H1 (cell line): ENCODE data around the gene SDSL. TPM values are rescaled to one million over a fixed set of nuclear protein-coding genes. Genes with fewer than 3 reads are reported as not detected.

Experiments
- BACH1 ChIP-seq: IDR thresholded peaks from 2 replicates; pipeline ENCODE4 v1.6.1; 2012; ENCODE audit warnings: low read length, improper control_type of control experiment
- KDM1A ChIP-seq: fragments of 200-600, 300-600 bp; sonication (generic); IDR thresholded peaks from 2 replicates; pipeline ENCODE4 v1.7.1; 2016; ENCODE audit warnings: mild to moderate bottlenecking, low read length, borderline replicate concordance
- ZNF274 ChIP-seq: IDR thresholded peaks from 2 replicates; pipeline ENCODE4 v1.7.0; 2012; ENCODE audit warnings: low read length, borderline replicate concordance; ENCODE audit errors: extremely low read depth
- polyA plus RNA-seq, 7 experiments: library from polyadenylated mRNA; depleted of rRNA in 3 of 7; stranded (reverse) in 5 of 7; unstranded in 2 of 7; fragments of >200 nt in 5 of 7; fragments of 200-250 nt in 2 of 7; gene quantifications; 1 replicate in 5 of 7; 2 replicates in 1 of 7; 4 replicates in 1 of 7; pipeline versions ENCODE4 v1.2.1 to v1.2.3, GENCODE V29; 2011 to 2013; ENCODE audit warnings: missing spikeins in 2 of 7, mixed read lengths in 2 of 7
- total RNA-seq: library from RNA; stranded (reverse); fragmentation: NEBNext Ultra II Directional; extraction: Animal tissue kit (Norgen Biotek cat#: 25700); gene quantifications from 2 replicates; pipeline ENCODE4 v1.2.1, GENCODE V29; 2021

Gene SDSL
- total and polyA plus RNA-seq, 2 of the 8 experiments (the other 6 are each of a cell fraction or from before 2014, with no cell fraction given): 0.69 to 1.3 TPM

DNA sequence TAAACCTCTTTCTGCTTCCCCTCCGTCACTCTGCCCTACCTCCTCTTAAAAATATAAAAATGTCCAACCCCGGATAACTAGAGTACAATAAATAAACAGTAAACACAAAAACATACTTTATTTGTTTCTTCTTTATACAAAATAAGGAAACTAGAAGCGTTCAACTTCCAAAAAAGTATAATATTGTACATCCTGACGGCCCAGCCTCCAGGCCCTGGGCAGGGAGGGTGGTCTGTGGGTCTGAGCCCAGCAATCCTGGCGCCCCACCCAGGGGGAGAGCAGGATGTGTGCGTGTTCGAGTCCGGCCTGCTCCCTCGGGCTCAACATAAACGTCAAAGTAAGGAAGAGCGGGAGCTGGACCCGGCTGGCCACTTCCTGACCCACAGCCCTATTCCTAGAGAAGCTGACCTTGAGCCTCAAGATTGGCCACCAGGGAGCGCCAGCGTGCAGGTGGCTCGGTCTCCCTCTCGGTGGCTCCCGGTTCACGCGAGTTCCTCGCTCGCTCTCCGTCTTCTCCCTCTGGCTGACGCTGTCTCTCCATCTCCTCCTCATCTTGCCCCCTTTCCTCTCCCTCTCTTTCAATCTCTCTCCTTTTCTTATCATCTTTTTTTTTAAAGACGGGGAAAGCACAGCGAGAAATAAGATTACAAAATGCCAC, 40.1 kb downstream of the SDSL start (continued):
- no peak for TF ChIP-seq ZNF274
- TF ChIP-seq BACH1: peak; percentile 78
- no peak for TF ChIP-seq KDM1A
